Osteocyte (in vitro differentiated cells): Measurements from ENCODE around the gene SORCS1. TPM values are rescaled to one million over a fixed set of nuclear protein-coding genes. Genes with fewer than 3 reads are reported as not detected.
"Not testable (repeated sequence)": the region's sequence is repeated elsewhere in the genome, so short reads cannot be mapped to it uniquely, and the experiment has no call there.

Source experiments
- DNase-seq: peaks from one replicate; pipeline ENCODE4 v3.0.0; 2021; ENCODE audit warnings: mixed read lengths; ENCODE audit not compliant: unreplicated experiment; ENCODE audit errors: extremely low spot score
- H3K27ac Mint-ChIP-seq: one replicate; pipeline ENCODE4 v1.8.0; 2021; ENCODE audit warnings: mild to moderate bottlenecking, mixed read lengths; ENCODE audit not compliant: unreplicated experiment
- H3K27me3 Mint-ChIP-seq: one replicate; pipeline ENCODE4 v1.8.0; 2021; ENCODE audit warnings: mixed read lengths; ENCODE audit not compliant: unreplicated experiment
- H3K36me3 Mint-ChIP-seq: one replicate; pipeline ENCODE4 v1.8.0; 2021; ENCODE audit warnings: mixed read lengths; ENCODE audit not compliant: unreplicated experiment
- H3K4me1 Mint-ChIP-seq: one replicate; pipeline ENCODE4 v1.8.0; 2021; ENCODE audit warnings: mixed read lengths; ENCODE audit not compliant: unreplicated experiment
- H3K4me3 Mint-ChIP-seq: one replicate; pipeline ENCODE4 v1.8.0; 2021; ENCODE audit warnings: mild to moderate bottlenecking, moderate library complexity, mixed read lengths; ENCODE audit not compliant: unreplicated experiment
- H3K9me3 Mint-ChIP-seq: one replicate; pipeline ENCODE4 v1.8.0; 2021; ENCODE audit warnings: mixed read lengths; ENCODE audit not compliant: unreplicated experiment
- total RNA-seq: library from RNA; stranded (reverse); gene quantifications from 2 replicates; pipeline ENCODE4 v1.2.1, GENCODE V29; 2021
- TF ChIP-seq, protein P1 (sequence below): fragments of 200-600 bp; sonication (generic); IDR thresholded peaks from 2 replicates; pipeline ENCODE4 v1.5.0; 2021; ENCODE audit warnings: antibody characterized with exemption, mild to moderate bottlenecking, moderate library complexity

The SORCS1 gene
- total RNA-seq, 1 donor from 2014 or later = not detected

DNA sequence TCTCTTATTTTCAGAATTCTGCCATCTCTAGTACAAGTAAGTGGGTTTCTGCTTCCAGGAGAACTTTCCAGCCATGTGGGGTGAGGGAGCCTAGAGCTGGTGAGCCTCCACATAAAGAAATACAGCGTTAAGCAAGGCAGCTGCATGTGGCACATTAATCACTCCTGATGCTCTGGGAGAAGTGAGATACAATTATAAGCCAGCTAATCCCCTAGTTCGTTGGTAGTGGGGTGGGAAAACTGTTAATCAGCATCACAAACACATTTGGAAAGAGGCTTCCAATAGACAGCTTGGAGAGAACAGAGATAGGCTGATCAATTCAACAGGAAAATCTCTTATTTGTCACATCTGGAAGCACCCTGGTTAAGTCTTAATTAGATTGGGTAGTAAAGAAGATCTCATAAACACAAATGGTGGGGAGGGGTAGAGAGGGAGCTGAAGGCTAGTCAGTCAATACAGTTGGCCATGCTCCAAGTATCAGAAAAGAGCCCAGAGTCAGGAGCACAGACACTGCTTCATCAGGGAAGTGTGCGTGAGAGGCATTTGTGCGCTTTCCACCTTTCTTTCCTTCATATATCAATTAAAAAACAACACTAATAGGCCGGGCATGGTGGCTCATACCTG, 130.6 kb downstream of the SORCS1 start:
- no peaks in the 10 kb centered on the region for H3K4me1 Mint-ChIP-seq

DNA sequence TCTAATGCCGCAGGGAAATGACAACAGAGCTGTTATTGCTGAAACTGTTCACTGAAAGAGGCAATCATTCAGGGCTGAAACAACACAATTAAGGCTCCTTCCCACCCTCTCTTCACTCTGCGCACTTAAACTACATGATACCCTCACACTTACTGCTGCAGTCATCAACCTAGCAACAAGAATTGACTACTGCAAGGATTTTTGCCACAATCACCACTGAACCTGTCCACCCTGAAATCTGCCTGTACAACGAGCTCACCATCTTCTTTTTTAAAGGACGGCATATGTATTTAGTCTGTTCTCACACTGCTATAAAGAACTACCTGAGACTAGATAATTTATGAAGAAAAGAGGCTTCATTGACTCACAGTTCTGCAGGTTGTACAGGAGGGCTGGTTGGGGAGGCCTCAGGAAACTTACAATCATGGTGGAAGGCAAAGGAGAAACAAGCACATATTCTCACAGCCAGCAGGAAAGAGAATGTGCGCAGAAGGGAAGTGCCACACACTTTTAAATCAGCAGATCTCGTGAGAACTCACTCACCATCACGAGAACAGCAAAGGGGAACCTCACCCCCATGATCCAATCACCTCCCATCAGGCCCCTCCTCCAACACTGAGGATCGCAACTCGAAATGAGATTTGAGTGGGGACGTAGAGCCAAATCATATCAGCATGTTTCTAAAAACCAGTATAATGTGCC, 131.7 kb downstream of the SORCS1 start:
- DNase-seq = no peak
- Mint-ChIP-seq H3K4me1 (no peaks in the 10 kb centered on the region), H3K27ac (no peak overlapping the region), H3K4me3 (no peak overlapping the region), H3K36me3 (no peaks in the 10 kb centered on the region), H3K27me3 (no peaks in the 10 kb centered on the region), H3K9me3 (peaks cover 15% of the 10 kb centered on the region)
- TF ChIP-seq, protein P1, sequence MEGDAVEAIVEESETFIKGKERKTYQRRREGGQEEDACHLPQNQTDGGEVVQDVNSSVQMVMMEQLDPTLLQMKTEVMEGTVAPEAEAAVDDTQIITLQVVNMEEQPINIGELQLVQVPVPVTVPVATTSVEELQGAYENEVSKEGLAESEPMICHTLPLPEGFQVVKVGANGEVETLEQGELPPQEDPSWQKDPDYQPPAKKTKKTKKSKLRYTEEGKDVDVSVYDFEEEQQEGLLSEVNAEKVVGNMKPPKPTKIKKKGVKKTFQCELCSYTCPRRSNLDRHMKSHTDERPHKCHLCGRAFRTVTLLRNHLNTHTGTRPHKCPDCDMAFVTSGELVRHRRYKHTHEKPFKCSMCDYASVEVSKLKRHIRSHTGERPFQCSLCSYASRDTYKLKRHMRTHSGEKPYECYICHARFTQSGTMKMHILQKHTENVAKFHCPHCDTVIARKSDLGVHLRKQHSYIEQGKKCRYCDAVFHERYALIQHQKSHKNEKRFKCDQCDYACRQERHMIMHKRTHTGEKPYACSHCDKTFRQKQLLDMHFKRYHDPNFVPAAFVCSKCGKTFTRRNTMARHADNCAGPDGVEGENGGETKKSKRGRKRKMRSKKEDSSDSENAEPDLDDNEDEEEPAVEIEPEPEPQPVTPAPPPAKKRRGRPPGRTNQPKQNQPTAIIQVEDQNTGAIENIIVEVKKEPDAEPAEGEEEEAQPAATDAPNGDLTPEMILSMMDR = no peak

More for the DNA sequence above, 130.6 kb downstream of the SORCS1 start:
- TF ChIP-seq, protein P1 = no peak
- no peaks in the 10 kb centered on the region for H3K27me3 Mint-ChIP-seq
- no peak for DNase-seq
- H3K4me3 Mint-ChIP-seq = no peak overlapping the region
- H3K27ac Mint-ChIP-seq = no peak overlapping the region
- H3K36me3 Mint-ChIP-seq = no peaks in the 10 kb centered on the region
- H3K9me3 Mint-ChIP-seq = peaks cover 15% of the 10 kb centered on the region

DNA sequence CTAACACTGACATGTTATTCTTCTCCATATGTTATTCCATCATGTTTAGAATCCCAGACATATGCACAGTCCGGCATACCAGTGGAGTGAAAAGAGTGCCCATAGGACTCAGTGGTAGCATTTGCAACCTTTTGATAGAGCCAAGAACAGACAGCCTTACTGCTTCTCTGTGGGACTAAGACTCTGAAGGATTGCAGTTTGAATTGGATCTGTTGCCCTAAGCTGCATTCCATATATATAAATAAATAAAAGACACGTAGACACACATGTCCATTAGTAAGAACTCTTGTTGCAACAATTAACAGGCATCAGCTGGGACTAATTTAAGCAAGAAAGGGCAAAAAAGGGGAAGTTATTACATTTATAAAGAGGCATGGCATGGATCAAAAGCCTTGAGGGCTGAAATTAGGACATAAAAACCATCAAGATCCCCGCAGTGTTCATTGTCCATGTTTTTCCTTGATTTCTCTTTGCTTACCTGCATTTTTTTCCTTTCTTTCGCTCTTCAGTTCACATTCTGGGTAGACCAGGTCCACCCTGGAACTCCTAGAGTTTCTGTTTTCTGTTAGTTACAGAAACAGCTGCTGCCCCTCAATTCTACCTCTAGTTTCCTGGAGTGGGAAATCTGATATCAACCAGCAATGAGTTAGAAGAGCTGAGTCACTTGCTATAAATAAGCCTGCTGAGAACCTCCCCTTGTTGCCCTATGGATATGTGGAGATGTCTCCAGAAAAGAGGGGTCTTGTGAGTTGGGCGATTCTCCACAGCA, 132.4 kb downstream of the SORCS1 start:
- TF ChIP-seq, protein P1 = no peak

GRCh38 chr10:107028236-107028635, 136.3 kb downstream of the SORCS1 start:
- no peak for DNase-seq
- Mint-ChIP-seq H3K9me3 (peaks cover 8% of the 10 kb centered on the region), H3K4me3 (no peak overlapping the region), H3K36me3 (no peaks in the 10 kb centered on the region), H3K4me1 (no peaks in the 10 kb centered on the region), H3K27me3 (no peaks in the 10 kb centered on the region), H3K27ac (no peak overlapping the region)
- TF ChIP-seq, protein P1 = no peak

More for the DNA sequence above, 132.4 kb downstream of the SORCS1 start:
- no peaks in the 10 kb centered on the region for H3K36me3 Mint-ChIP-seq
- no peak for DNase-seq
- H3K27ac Mint-ChIP-seq = no peak overlapping the region
- H3K4me1 Mint-ChIP-seq = no peaks in the 10 kb centered on the region
- peaks cover 15% of the 10 kb centered on the region for H3K9me3 Mint-ChIP-seq
- H3K27me3 Mint-ChIP-seq = no peaks in the 10 kb centered on the region
- H3K4me3 Mint-ChIP-seq = no peak overlapping the region

GRCh38 chr10:107025676-107026075, 138.8 kb downstream of the SORCS1 start:
- Mint-ChIP-seq H3K27ac (no peak overlapping the region), H3K4me1 (no peaks in the 10 kb centered on the region), H3K36me3 (no peaks in the 10 kb centered on the region), H3K4me3 (no peak overlapping the region), H3K27me3 (no peaks in the 10 kb centered on the region), H3K9me3 (peaks cover 4% of the 10 kb centered on the region)
- TF ChIP-seq, protein P1 = no peak
- no peak for DNase-seq

GRCh38 chr10:107024033-107024432, 140.5 kb downstream of the SORCS1 start:
- H3K4me3 Mint-ChIP-seq, H3K27me3 Mint-ChIP-seq, H3K36me3 Mint-ChIP-seq, H3K27ac Mint-ChIP-seq, DNase-seq, H3K9me3 Mint-ChIP-seq, H3K4me1 Mint-ChIP-seq: not testable (repeated sequence)
